ENCODE data around the gene CCDC174.

Gene CCDC174

GRCh38 chr3:14625443-14625842, 26.1 kb upstream of the CCDC174 start:
- Histone ChIP-seq H3K27ac (ENCODE audit: low read depth, low read length) (no peak overlapping the region), H3K9me2 (replicated peaks; ENCODE audit: control insufficient read depth, low read length) (no peaks in the 10 kb centered on the region), H3K9me3 (ENCODE audit: control insufficient read depth, insufficient read depth, low read length) (no peaks in the 10 kb centered on the region), H3F3A (ENCODE audit: control insufficient read depth, insufficient read depth) (no peaks in the 10 kb centered on the region), H3K4me3 (ENCODE audit: low read length) (no peak overlapping the region), H3K36me3 (ENCODE audit: control insufficient read depth, low read length) (no peaks in the 10 kb centered on the region), H3K4me1 (ENCODE audit: control insufficient read depth, low read length) (no peaks in the 10 kb centered on the region), H4K20me1 (ENCODE audit: control insufficient read depth, insufficient read depth, low read depth, low read length) (no peaks in the 10 kb centered on the region), H3K4me2 (ENCODE audit: low read length) (no peak overlapping the region), H3K79me2 (ENCODE audit: control insufficient read depth, low read length) (no peaks in the 10 kb centered on the region), H3K27me3 (ENCODE audit: control insufficient read depth, low read length) (peaks cover 14% of the 10 kb centered on the region)
- no peak for TF ChIP-seq EZH2phosphoT487 (IDR thresholded peaks at IDR 0.05; ENCODE audit: borderline replicate concordance, low read length)
- TF ChIP-seq, protein P1, sequence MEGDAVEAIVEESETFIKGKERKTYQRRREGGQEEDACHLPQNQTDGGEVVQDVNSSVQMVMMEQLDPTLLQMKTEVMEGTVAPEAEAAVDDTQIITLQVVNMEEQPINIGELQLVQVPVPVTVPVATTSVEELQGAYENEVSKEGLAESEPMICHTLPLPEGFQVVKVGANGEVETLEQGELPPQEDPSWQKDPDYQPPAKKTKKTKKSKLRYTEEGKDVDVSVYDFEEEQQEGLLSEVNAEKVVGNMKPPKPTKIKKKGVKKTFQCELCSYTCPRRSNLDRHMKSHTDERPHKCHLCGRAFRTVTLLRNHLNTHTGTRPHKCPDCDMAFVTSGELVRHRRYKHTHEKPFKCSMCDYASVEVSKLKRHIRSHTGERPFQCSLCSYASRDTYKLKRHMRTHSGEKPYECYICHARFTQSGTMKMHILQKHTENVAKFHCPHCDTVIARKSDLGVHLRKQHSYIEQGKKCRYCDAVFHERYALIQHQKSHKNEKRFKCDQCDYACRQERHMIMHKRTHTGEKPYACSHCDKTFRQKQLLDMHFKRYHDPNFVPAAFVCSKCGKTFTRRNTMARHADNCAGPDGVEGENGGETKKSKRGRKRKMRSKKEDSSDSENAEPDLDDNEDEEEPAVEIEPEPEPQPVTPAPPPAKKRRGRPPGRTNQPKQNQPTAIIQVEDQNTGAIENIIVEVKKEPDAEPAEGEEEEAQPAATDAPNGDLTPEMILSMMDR (IDR thresholded peaks at IDR 0.05; ENCODE audit: low read depth, low read length, poor library complexity, severe bottlenecking) = no peak

DNA sequence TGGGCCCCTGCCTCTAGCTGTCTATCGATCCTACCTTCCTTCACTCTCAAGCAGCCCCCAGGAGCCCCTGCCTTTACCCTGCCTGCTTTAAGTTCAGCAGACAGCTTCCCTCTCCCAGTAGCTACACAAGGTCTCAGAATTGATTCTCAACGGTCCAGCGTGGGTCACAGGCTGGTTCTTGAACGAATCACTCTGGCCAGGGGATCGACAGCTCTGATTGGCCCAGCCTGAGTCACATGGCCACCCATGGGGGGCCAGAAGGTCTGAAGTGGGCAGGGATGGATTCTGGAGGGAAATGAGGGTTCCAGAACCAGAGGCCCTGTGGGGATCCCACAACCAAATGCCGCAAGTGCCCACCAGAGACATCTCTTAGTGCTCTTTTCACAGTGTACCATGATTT, 23.7 kb upstream of the CCDC174 start:
- Histone ChIP-seq H3F3A (ENCODE audit: control insufficient read depth, insufficient read depth) (no peaks in the 10 kb centered on the region), H3K79me2 (ENCODE audit: control insufficient read depth, low read length) (no peaks in the 10 kb centered on the region), H3K4me2 (ENCODE audit: low read length) (no peak overlapping the region), H3K36me3 (ENCODE audit: control insufficient read depth, low read length) (no peaks in the 10 kb centered on the region), H3K9me2 (replicated peaks; ENCODE audit: control insufficient read depth, low read length) (no peaks in the 10 kb centered on the region), H3K27ac (ENCODE audit: low read depth, low read length) (no peak overlapping the region), H4K20me1 (ENCODE audit: control insufficient read depth, insufficient read depth, low read depth, low read length) (no peaks in the 10 kb centered on the region), H3K9me3 (ENCODE audit: control insufficient read depth, insufficient read depth, low read length) (no peaks in the 10 kb centered on the region), H3K4me3 (ENCODE audit: low read length) (no peak overlapping the region), H3K27me3 (ENCODE audit: control insufficient read depth, low read length) (peaks cover 11% of the 10 kb centered on the region), H3K4me1 (ENCODE audit: control insufficient read depth, low read length) (no peaks in the 10 kb centered on the region)
- no peak for TF ChIP-seq EZH2phosphoT487 (IDR thresholded peaks at IDR 0.05; ENCODE audit: borderline replicate concordance, low read length)
- TF ChIP-seq, protein P1 (IDR thresholded peaks at IDR 0.05; ENCODE audit: low read depth, low read length, poor library complexity, severe bottlenecking) = no peak

GRCh38 chr3:14628406-14628805, 23.2 kb upstream of the CCDC174 start:
- Histone ChIP-seq H4K20me1 (ENCODE audit: control insufficient read depth, insufficient read depth, low read depth, low read length) (no peaks in the 10 kb centered on the region), H3K4me3 (ENCODE audit: low read length) (no peak overlapping the region), H3K9me3 (ENCODE audit: control insufficient read depth, insufficient read depth, low read length) (no peaks in the 10 kb centered on the region), H3K27me3 (ENCODE audit: control insufficient read depth, low read length) (peaks cover 9% of the 10 kb centered on the region), H3K36me3 (ENCODE audit: control insufficient read depth, low read length) (no peaks in the 10 kb centered on the region), H3K4me2 (ENCODE audit: low read length) (no peak overlapping the region), H3K79me2 (ENCODE audit: control insufficient read depth, low read length) (no peaks in the 10 kb centered on the region), H3K27ac (ENCODE audit: low read depth, low read length) (no peak overlapping the region), H3F3A (ENCODE audit: control insufficient read depth, insufficient read depth) (no peaks in the 10 kb centered on the region), H3K9me2 (replicated peaks; ENCODE audit: control insufficient read depth, low read length) (no peaks in the 10 kb centered on the region), H3K4me1 (ENCODE audit: control insufficient read depth, low read length) (no peaks in the 10 kb centered on the region)
- TF ChIP-seq, protein P1 (IDR thresholded peaks at IDR 0.05; ENCODE audit: low read depth, low read length, poor library complexity, severe bottlenecking) = no peak
- TF ChIP-seq EZH2phosphoT487 (IDR thresholded peaks at IDR 0.05; ENCODE audit: borderline replicate concordance, low read length) = no peak
